HG02852 (cell line): Measurements from ENCODE around the gene ZEB1.
"Not testable (repeated sequence)": the region's sequence is repeated elsewhere in the genome, so short reads cannot be mapped to it uniquely, and the experiment has no call there.

Source experiments
- ATAC-seq: cut with Tn5 transposase; IDR thresholded peaks from one replicate; pipeline ENCODE4 v1.9.1; 2021; ENCODE audit warnings: mild to moderate bottlenecking, moderate library complexity; ENCODE audit not compliant: unreplicated experiment

ZEB1 gene

DNA sequence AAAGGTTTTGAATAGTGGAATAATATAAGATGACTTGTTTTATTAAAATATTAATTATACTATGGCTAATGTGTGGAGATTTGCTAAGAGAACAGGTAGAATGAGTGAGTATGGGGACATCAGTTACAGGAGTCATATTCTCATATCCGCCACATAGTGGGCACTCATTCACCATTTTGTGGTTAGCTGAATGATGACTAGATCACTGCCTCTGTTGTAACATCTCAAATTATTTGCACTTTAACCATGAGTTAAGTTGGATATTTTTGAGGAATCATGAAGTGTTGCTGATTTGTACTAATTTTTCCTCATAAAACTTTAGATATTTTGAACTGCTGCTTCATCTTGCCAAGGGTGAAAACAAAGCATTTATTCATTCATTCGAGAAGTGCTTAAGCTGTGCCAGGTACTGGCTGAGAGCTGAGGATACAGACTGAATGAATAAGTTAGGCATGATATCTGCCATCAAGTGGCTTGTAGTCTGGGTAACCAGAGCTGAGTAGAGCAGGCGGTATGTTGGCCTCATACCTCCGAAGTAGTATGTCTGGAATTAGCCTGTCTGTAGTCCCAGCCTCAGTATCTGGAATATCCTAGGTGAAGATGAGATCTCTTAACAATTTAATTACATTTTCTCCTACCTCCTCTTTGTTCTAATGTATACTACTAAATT, 100.5 kb downstream of the ZEB1 start:
- ATAC-seq = no peak

GRCh38 chr10:31421322-31421721, 102.3 kb downstream of the ZEB1 start:
- ATAC-seq = no peak

DNA sequence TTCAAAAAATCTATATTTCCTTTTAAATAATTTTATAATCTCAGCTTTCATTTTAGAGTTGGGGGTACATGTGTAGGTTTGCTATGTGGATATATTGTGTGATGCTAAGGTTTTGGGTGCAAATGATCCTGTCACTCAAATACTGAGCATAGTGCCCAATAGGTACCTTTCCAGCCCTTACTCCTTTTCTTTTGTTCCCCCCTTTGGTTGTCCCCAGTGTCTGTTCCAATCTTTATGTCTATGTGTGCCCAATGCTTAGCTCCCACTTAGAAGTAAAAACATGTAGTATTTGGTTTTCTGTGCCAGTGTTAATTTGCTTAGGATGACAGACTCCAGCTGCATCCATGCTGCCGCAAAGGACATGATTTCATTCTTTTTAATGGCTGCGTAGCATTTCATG, 103.6 kb downstream of the ZEB1 start:
- ATAC-seq = no peak

GRCh38 chr10:31424473-31424872, 105.5 kb downstream of the ZEB1 start:
- no peak for ATAC-seq

- ATAC-seq = no peak
These were observed 107.4 kb downstream of the ZEB1 start for GRCh38 chr10:31426401-31426800.

- ATAC-seq = not testable (repeated sequence)
These were observed 108.3 kb downstream of the ZEB1 start for GRCh38 chr10:31427334-31427733.

DNA sequence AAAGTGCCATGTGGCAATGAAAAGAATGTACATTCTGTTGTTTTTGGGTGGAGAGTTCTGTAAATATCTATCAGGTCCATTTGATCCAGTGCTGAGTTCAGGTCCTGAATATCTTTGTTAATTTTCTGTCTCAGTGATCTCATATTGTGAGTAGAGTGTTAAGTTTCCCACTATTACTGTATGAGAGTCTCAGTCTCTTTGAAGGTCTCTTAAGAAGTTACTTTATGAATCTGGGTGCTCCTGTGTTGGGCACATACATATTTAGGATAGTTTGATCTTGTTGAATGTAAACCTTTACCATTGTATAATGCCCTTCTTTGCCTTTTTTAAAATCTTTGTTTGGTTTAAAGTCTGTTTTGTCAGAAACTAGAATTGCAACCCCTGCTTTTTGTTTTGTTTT, 109.5 kb downstream of the ZEB1 start:
- not testable (repeated sequence) for ATAC-seq

- ATAC-seq = no peak
These were observed 112.0 kb downstream of the ZEB1 start for GRCh38 chr10:31431021-31431420.

- no peak for ATAC-seq
These were observed 118.9 kb downstream of the ZEB1 start for GRCh38 chr10:31437959-31438358.

GRCh38 chr10:31451766-31452165, 132.8 kb downstream of the ZEB1 start:
- no peak for ATAC-seq

DNA sequence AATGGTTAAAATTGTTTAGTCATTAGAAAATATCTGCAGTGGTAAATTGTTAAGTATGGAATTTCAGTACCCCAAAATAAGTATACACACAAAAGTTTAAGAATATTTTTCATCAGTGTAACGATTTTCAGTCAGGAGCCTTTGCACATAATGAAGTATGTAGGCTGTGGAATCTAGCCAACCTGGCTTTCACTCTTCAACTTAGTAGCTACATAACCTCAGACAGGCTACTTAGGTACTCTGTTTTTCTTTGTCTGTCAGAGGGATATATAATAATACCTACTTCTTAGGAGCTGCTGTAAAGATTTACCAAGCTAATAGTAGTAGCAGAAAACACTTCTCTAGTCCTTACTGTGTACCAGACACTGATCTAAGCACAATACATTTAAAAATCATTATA, 137.5 kb downstream of the ZEB1 start:
- ATAC-seq = no peak

DNA sequence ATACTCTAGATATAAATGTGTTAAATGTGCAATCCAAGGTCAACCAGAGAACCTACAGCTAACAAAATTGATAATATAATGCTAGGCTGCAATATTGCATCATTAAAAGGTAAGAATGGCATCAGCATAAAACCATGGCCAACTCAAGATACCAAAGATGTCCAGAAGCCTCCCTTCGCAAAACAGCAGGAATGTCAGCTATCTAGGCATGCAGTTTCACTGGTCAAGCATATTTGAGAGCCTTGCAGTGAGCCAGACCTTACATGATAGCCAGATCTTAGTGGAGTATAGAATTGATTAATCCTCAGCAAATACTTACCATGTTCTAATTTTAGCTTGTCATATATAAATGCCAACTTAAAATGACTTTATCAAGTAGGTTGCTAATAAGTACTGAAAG, 138.8 kb downstream of the ZEB1 start:
- no peak for ATAC-seq

GRCh38 chr10:31458974-31459373, 140.0 kb downstream of the ZEB1 start:
- ATAC-seq = no peak

DNA sequence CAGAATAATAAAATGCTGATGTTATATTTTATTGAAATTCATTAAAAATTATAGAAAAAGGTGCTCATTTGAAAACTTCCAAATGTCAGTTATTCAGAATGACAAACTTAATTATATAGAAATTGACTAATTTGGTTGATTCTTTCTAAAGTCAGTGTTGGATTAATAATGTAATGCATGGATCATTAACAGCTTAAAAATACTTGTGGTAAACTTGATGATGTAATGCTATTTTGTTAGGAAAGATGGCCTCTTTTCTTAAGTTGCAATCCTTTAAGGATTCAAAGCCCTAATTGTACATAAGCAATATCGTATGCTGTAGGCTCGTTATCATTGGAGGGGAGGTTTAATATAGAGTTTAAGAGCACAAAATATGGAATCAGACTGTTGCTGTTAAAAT, 141.2 kb downstream of the ZEB1 start:
- no peak for ATAC-seq

GRCh38 chr10:31464552-31464951, 145.5 kb downstream of the ZEB1 start:
- no peak for ATAC-seq

- ATAC-seq = no peak
These were observed 147.3 kb downstream of the ZEB1 start for GRCh38 chr10:31466313-31466712.

GRCh38 chr10:31467791-31468535, 148.9 kb downstream of the ZEB1 start:
- ATAC-seq = no peak

- ATAC-seq = no peak
These were observed 149.5 kb downstream of the ZEB1 start for GRCh38 chr10:31468536-31468859.

DNA sequence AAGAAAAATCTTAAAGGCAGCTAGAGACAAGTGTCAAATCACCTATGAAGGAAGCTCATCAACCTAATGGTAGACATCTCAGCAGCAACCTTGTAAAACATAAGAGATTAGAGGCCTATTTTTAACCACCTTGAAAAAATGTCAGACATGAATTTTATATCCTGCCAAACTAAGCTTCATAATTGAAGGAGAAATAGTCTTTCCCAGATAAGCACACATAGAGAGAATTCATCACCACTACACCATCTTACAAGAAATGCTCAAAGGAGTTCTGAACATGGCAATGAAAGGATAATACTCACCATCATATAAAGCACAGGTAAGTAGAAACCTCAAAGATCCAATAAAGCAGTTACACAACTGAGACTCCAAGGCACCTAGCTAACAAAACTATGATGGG, 156.5 kb downstream of the ZEB1 start:
- ATAC-seq = no peak

- ATAC-seq = no peak
These were observed 157.1 kb downstream of the ZEB1 start for GRCh38 chr10:31476088-31476487.

- ATAC-seq = no peak
These were observed 158.6 kb downstream of the ZEB1 start for GRCh38 chr10:31477584-31477983.

DNA sequence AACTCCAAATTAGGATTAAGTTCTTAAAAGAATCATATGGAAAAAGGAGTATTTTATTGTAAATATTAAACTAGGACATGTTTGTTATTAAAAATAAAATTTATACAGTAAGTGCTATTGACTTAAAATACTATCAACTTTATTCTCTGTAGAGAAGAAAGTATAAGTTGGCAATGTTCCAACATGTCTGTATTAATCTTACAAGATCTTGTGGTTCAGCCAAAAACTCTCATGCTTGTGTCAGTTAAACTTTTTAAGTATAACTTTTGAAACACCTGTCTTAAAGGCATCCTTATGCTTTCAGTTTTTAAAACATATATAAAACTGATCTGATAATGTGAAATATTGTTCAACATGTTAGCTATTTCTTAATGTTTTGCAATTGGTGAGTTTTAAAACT, 160.7 kb downstream of the ZEB1 start:
- no peak for ATAC-seq

DNA sequence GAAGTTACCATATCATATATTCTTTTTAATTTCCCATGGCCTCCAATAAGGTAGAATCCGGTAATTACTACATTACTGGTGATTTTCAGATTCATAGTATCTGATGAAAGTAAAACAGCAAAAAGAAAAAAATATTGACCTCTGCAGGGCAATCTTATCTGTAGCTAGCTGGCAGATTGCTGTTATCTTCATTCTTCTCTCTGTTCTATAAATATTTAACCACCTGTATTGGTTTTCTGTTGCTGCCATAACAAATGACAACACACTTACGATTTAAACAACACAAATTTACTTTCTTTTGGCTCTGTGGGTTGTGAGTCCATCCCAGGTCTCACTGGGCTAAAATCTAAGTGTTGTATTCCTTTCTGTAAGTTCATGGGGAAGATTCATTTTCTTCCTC, 164.5 kb downstream of the ZEB1 start:
- ATAC-seq = no peak
